Measurements from ENCODE around the gene VPS18.

GRCh38 chr15:40917585-40917984 lies 23.3 kb downstream of the VPS18 start:
- no peak for TF ChIP-seq CTCF (IDR thresholded peaks at IDR 0.05)
- no peak for TF ChIP-seq EZH2 (IDR thresholded peaks at IDR 0.05)

Measured in neural progenitor cell (in vitro differentiated cells).